Nucleus accumbens (tissue), 56 donors: ENCODE results near the gene BDKRB1.
"Not testable (repeated sequence)": the region's sequence is repeated elsewhere in the genome, so short reads cannot be mapped to it uniquely, and the experiment has no call there.

Experiments used
- DNase-seq, 56 donors: peaks; one replicate each; lab custom pipeline; 2025; lab: John Stamatoyannopoulos, UW

The BDKRB1 gene

GRCh38 chr14:96232506-96232905 is 23.5 kb upstream of the BDKRB1 start:
- DNase-seq: no peak

- no peak for DNase-seq
Observed at GRCh38 chr14:96233661-96234060, 22.3 kb upstream of the BDKRB1 start.

- DNase-seq: no peak
Observed at GRCh38 chr14:96235426-96235825, 20.6 kb upstream of the BDKRB1 start.

GRCh38 chr14:96237641-96238040 is 18.4 kb upstream of the BDKRB1 start:
- no peak for DNase-seq

- DNase-seq: no peak
Observed at GRCh38 chr14:96238676-96239265, 17.2 kb upstream of the BDKRB1 start.

GRCh38 chr14:96239711-96240141 is 16.3 kb upstream of the BDKRB1 start:
- no peak for DNase-seq

GRCh38 chr14:96240641-96241040 is 15.4 kb upstream of the BDKRB1 start:
- DNase-seq: no peak

- no peak for DNase-seq
Observed at GRCh38 chr14:96242126-96242525, 13.9 kb upstream of the BDKRB1 start.

- peak in 18 of 56 donors; percentile 2 to 51 (median 8) for DNase-seq
Observed at GRCh38 chr14:96243785-96244184, 12.2 kb upstream of the BDKRB1 start.

- DNase-seq: not testable (repeated sequence)
Observed at GRCh38 chr14:96245074-96245473, 10.9 kb upstream of the BDKRB1 start.

- DNase-seq: no peak
Observed at GRCh38 chr14:96245710-96246538, 10.1 kb upstream of the BDKRB1 start.

GRCh38 chr14:96246539-96246847 is 9.5 kb upstream of the BDKRB1 start:
- DNase-seq: peak in 1 of 56 donors; percentile 11

GRCh38 chr14:96247031-96247430 is 9.0 kb upstream of the BDKRB1 start:
- DNase-seq: no peak

GRCh38 chr14:96249029-96249428 is 7.0 kb upstream of the BDKRB1 start:
- no peak for DNase-seq

- no peak for DNase-seq
Observed at GRCh38 chr14:96250485-96250884, 5.5 kb upstream of the BDKRB1 start.

GRCh38 chr14:96251656-96252155 is 4.3 kb upstream of the BDKRB1 start:
- DNase-seq: no peak

- no peak for DNase-seq
Observed at GRCh38 chr14:96252323-96252998, 3.5 kb upstream of the BDKRB1 start.

GRCh38 chr14:96252999-96253539 is 2.9 kb upstream of the BDKRB1 start:
- no peak for DNase-seq

- DNase-seq: no peak
Observed at GRCh38 chr14:96254687-96255086, 1.3 kb upstream of the BDKRB1 start.

- DNase-seq: no peak
Observed at GRCh38 chr14:96256407-96256806, 397 bp downstream of the BDKRB1 start.

- DNase-seq: no peak
Observed at GRCh38 chr14:96257056-96257455, 1.0 kb downstream of the BDKRB1 start.
